Nucleus accumbens (tissue), 56 donors: ENCODE results near the gene RGPD8.
"Not testable (repeated sequence)": the region's sequence is repeated elsewhere in the genome, so short reads cannot be mapped to it uniquely, and the experiment has no call there.

Experiments
- DNase-seq, 56 donors: peaks; one replicate each; lab custom pipeline; 2025; lab: John Stamatoyannopoulos, UW

RGPD8 gene

GRCh38 chr2:112435716-112436431 lies 2.4 kb upstream of the RGPD8 start:
- DNase-seq = not testable (repeated sequence)

GRCh38 chr2:112434890-112435715 lies 1.7 kb upstream of the RGPD8 start:
- DNase-seq = not testable (repeated sequence)

GRCh38 chr2:112433932-112434730 lies 686 bp upstream of the RGPD8 start:
- DNase-seq = no peak

GRCh38 chr2:112432735-112433479 lies 538 bp downstream of the RGPD8 start:
- DNase-seq = not testable (repeated sequence)

- not testable (repeated sequence) for DNase-seq
These were observed 1.1 kb downstream of the RGPD8 start for GRCh38 chr2:112432390-112432734.

- not testable (repeated sequence) for DNase-seq
These were observed 1.7 kb downstream of the RGPD8 start for GRCh38 chr2:112431587-112432295.

GRCh38 chr2:112424553-112424952 lies 8.9 kb downstream of the RGPD8 start:
- not testable (repeated sequence) for DNase-seq

- DNase-seq = not testable (repeated sequence)
These were observed 16.6 kb downstream of the RGPD8 start for GRCh38 chr2:112416860-112417259.

- DNase-seq = not testable (repeated sequence)
These were observed 73.4 kb downstream of the RGPD8 start for GRCh38 chr2:112360055-112360454.

- DNase-seq = not testable (repeated sequence)
These were observed 79.1 kb downstream of the RGPD8 start for GRCh38 chr2:112354335-112354734.

GRCh38 chr2:112352809-112353603 lies 80.4 kb downstream of the RGPD8 start:
- not testable (repeated sequence) for DNase-seq

- not testable (repeated sequence) for DNase-seq
These were observed 81.2 kb downstream of the RGPD8 start for GRCh38 chr2:112352292-112352691.

- DNase-seq = no peak
These were observed 88.1 kb downstream of the RGPD8 start for GRCh38 chr2:112345030-112346027.

GRCh38 chr2:112343827-112344585 lies 89.4 kb downstream of the RGPD8 start:
- DNase-seq = no peak

GRCh38 chr2:112342067-112342550 lies 91.3 kb downstream of the RGPD8 start:
- DNase-seq = no peak

GRCh38 chr2:112340475-112341267 lies 92.8 kb downstream of the RGPD8 start:
- DNase-seq = no peak
